SH-SY5Y (cell line): ENCODE results near the gene PTPRD.

ENCODE experiments used
- GATA2 ChIP-seq: IDR thresholded peaks from 2 replicates; pipeline ENCODE4 v1.6.1; 2011; ENCODE audit warnings: mild to moderate bottlenecking, low read depth, low read length
- GATA3 ChIP-seq: IDR thresholded peaks from 2 replicates; pipeline ENCODE4 v1.6.1; 2011; ENCODE audit warnings: low read depth, mild to moderate bottlenecking, low read length, moderate library complexity

GRCh38 chr9:10538073-10538472 lies 74.7 kb downstream of the PTPRD start:
- TF ChIP-seq GATA2 (no peak), GATA3 (no peak)
